ENCODE results near the gene RGS5.

- no peak for TF ChIP-seq CTCF (conservative IDR thresholded peaks at IDR 0.05; ENCODE audit: low read depth in 2 of 2)
- no peak for TF ChIP-seq EZH2 (IDR thresholded peaks at IDR 0.05; ENCODE audit: low read depth, unreplicated experiment)
Measured at GRCh38 chr1:163142152-163142551, 60.6 kb downstream of the RGS5 start.
